DMS79 treated with DMSO at 0.1 percent for 48 hours (cell line): ENCODE measurements around the gene ATP5IF1.

Experiments
- DNase-seq: peaks from one replicate; lab custom pipeline; 2025; lab: John Stamatoyannopoulos, UW

The ATP5IF1 gene

GRCh38 chr1:28235755-28236655, at the start of gene ATP5IF1:
TSS of gene ATP5IF1 (plus strand) at chr1:28236124. CDS start at chr1:28236184, 60 bp downstream.
- DNase-seq: peak; percentile 99

GRCh38 chr1:28190337-28190979, 45.5 kb upstream of the ATP5IF1 start:
- DNase-seq: no peak

GRCh38 chr1:28190996-28191645, 44.8 kb upstream of the ATP5IF1 start:
- DNase-seq: no peak

GRCh38 chr1:28193701-28194161, 42.2 kb upstream of the ATP5IF1 start:
- DNase-seq: no peak

GRCh38 chr1:28194326-28195035, 41.4 kb upstream of the ATP5IF1 start:
- DNase-seq: no peak

GRCh38 chr1:28195780-28196179, 40.1 kb upstream of the ATP5IF1 start:
- DNase-seq: no peak

GRCh38 chr1:28196330-28196729, 39.6 kb upstream of the ATP5IF1 start:
- DNase-seq: no peak

GRCh38 chr1:28197682-28198415, 38.1 kb upstream of the ATP5IF1 start:
- DNase-seq: no peak

- no peak for DNase-seq
Observed at GRCh38 chr1:28199328-28200233, 36.3 kb upstream of the ATP5IF1 start.

GRCh38 chr1:28200234-28200873, 35.6 kb upstream of the ATP5IF1 start:
- no peak for DNase-seq

- no peak for DNase-seq
Observed at GRCh38 chr1:28205243-28205642, 30.7 kb upstream of the ATP5IF1 start.

GRCh38 chr1:28208818-28209441, 27.0 kb upstream of the ATP5IF1 start:
- peak; percentile 15 for DNase-seq

- no peak for DNase-seq
Observed at GRCh38 chr1:28209700-28210099, 26.2 kb upstream of the ATP5IF1 start.

GRCh38 chr1:28213315-28213714, 22.6 kb upstream of the ATP5IF1 start:
- DNase-seq: no peak

- no peak for DNase-seq
Observed at GRCh38 chr1:28229089-28229488, 6.8 kb upstream of the ATP5IF1 start.

- DNase-seq: no peak
Observed at GRCh38 chr1:28229996-28230395, 5.9 kb upstream of the ATP5IF1 start.

GRCh38 chr1:28232558-28233263, 3.2 kb upstream of the ATP5IF1 start, which contains the start of gene DNAJC8:
TSS of gene DNAJC8 (minus strand) at chr1:28233029. CDS start at chr1:28232998, 31 bp downstream.
- DNase-seq: peak; percentile 86

- no peak for DNase-seq
Observed at GRCh38 chr1:28233264-28233606, 2.7 kb upstream of the ATP5IF1 start.
